Activated T-helper 1 cell treated with Interleukin-2 at 50 U/mL for 16 hours (primary cell): ENCODE data around the gene NFAT5.
"Not testable (repeated sequence)": the region's sequence is repeated elsewhere in the genome, so short reads cannot be mapped to it uniquely, and the experiment has no call there.

Source experiments
- DNase-seq: peaks from one replicate; pipeline ENCODE4 v3.0.0-alpha.2; 2020; ENCODE audit warnings: low read depth

NFAT5 gene

GRCh38 chr16:69565671-69566239 lies at the start of gene NFAT5:
Gene NFAT5 (plus strand): TSS chr16:69565966. CDS start chr16:69566302, 336 bp downstream.
- DNase-seq = peak; percentile 90

DNA sequence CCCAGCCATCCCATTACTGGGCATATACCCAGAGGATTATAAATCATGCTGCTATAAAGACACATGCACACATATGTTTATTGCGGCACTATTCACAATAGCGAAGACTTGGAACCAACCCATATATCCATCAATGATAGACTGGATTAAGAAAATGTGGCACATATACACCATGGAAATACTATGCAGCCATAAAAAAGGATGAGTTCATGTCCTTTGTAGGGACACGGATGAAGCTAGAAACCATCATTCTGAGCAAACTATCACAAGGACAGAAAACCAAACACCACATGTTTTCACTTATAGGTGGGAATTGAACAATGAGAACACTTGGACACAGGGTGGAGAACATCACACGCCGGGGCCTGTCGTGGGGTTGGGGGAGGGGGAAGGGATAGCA lies 47.9 kb upstream of the NFAT5 start:
- not testable (repeated sequence) for DNase-seq

DNA sequence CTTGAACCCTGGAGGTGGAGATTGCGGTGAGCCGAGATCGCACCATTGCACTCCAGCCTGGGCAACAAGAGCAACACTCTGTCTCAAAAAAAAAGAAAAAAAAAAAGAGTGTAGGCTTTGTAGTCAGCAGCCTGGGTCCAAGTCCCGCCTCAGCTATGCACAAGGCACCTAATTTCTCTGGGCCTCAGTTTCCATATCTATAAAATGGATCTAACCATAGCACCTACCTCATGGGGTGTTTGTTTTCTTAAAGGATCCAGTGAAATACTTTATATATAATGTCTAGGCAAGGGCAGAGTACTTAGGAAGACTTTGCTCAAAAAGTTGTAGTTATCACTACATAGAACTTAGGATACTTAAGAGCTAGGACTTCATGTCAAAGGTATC lies 45.4 kb upstream of the NFAT5 start:
- DNase-seq = no peak

GRCh38 chr16:69520800-69521602 lies 44.8 kb upstream of the NFAT5 start:
- DNase-seq = no peak

- DNase-seq = no peak
Measured at GRCh38 chr16:69522041-69522578, 43.7 kb upstream of the NFAT5 start.

- DNase-seq = no peak
Measured at GRCh38 chr16:69522732-69523404, 42.9 kb upstream of the NFAT5 start.

DNA sequence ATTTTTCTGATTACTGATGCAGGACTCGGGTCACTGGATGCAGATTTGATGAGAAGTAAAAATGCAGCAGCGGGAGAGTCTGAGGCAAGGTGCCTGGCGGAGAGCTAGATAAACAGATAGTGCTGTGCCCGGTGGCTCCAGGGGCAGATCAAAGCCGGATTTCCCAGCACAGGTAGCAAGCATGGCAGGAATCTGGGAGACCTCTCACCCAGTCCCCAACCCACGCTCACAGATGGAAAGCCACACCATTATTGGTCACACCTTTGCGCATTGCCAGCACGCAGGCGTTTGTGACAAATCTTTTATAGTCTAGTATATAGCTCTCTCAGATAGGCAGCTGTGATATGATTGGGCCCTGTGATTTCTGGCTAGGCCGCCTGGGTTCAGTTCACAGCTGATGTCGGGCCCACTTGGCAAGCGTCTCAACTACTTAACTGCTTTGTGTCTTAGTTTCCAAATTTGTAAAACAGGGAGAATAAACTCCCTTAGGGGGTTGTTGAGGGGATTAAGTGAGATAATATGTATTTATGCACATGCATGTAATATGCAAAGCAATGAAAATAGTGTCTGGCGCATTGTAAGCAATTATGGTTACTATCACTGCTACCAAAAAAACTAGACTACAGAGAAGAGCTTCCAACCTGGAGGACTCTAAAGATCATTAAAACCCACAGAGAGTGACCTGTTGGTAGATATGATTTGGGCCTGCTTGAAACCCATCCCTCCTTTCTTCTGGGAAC lies 42.0 kb upstream of the NFAT5 start:
- no peak for DNase-seq

- DNase-seq = no peak
Measured at GRCh38 chr16:69526831-69527655, 38.7 kb upstream of the NFAT5 start.

GRCh38 chr16:69531988-69532387 lies 33.8 kb upstream of the NFAT5 start:
- DNase-seq = no peak

DNA sequence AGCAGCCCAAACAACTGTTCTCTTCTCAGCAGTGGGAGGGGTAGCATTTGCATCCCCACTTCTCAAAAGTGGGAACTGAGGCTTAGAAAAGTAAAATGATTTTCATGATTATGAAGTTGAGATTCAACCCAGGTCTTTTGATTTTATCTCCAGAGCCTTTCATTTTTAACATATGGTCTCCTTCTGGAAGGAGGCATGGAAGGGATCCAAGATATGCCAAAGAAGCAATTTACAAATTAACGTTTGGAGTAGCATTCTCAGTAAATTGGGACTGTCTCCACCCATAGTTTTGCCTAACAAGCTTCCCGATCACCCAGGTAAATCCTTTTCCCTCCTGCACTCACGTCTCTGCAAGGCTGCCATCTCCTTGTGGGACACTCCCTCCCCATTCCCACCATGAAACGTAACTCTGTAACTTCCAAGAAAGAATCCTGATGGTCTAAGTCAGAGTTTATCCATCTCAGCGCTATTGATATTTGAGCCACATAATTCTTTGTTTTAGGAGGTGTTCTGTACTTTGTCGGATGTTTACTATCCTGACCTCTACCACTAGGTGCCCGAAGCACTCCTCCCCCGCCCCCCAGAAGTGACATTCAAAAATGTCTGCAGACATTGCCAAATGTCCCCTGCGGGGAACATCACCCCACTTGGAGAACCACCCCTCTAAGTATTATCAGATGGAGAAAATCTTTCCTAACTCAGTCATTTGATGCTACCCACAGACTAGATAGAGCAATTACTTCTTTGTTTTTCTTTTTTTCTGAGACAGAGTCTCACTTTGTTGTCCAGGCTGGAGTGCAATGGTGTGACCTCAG lies 32.9 kb upstream of the NFAT5 start:
- DNase-seq = no peak

- DNase-seq = no peak
Measured at GRCh38 chr16:69534720-69535119, 31.0 kb upstream of the NFAT5 start.

DNA sequence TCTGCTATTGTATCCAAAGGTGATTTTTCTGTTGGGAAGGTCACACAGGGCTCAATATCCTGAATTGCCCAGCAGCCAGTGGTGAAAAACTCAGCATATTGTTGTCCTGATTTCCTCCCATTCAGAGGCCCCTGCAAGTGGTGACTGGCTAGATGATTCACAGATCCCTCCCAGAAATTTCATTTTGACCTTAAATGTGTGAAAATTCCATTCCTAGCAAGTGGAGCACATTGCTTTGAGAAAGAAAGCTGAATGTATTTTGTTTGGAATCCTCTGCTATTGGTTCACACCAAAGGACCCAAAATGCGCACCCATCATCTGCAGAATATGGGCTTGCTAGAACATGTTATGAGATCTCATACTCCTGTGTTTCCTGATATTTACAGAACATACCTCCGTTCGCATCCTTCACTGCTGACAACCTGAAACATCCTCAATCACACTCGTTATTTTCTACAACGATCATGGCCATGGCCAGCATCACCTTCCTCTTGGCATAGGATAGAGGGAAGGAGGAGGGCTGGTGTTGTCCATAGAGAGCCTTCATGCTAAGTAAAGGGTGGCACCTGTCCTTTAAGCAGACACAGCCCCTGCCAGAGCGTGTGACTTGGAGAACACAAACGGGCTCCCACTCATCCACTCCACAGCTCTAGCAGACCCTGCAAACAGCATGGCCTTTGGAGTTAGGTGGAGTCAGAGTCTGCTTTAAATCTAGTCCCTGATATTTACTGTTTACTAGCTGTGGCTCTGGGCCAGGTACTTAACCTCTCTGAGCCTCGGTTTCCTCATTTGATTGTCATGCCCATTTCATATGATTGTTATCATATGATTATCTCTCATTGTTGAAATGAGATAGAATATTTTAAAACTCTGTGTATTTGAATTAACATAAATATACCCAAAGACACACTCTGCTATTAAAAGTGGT lies 30.4 kb upstream of the NFAT5 start:
- no peak for DNase-seq

GRCh38 chr16:69537706-69538080 lies 28.1 kb upstream of the NFAT5 start:
- DNase-seq = no peak

DNA sequence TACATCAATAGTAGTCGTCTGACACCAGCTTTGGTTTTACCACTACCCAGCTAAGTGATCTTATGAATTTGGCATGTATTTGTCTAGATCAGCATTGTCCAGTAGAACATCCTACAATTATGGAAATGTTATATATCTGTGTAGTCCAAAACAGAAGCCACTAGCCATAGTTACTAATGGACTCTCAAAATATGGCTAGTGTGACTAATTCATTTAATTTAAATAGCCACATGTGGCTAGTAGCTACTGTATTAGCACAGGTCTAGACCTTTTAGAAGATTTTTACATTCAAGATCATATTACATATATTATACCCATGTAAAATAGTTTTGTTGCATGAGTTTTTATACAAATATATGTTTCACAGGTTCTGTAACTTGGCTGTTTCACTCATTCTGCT lies 27.0 kb upstream of the NFAT5 start:
- DNase-seq = no peak

GRCh38 chr16:69542974-69543373 lies 22.8 kb upstream of the NFAT5 start:
- no peak for DNase-seq

GRCh38 chr16:69544088-69544487 lies 21.7 kb upstream of the NFAT5 start:
- DNase-seq = no peak

DNA sequence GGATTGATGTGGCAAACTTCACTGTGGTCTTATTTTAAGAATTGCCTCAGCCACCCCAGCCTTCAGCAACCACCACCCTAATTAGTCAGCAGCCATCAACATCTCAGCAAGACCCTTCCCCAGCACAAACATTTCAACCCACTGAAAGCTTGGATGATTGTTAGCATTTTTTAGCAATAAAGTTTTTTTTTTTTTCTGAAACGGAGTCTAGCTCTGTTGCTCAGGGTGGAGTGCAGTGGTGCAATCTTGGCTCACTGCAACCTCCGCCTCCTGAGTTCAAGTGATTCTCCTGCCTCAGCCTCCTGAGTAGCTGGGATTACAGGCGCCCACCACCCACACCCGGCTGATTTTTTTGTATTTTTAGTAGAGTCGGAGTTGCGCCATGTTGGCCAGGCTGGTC lies 19.1 kb upstream of the NFAT5 start:
- DNase-seq = not testable (repeated sequence)

GRCh38 chr16:69553332-69553731 lies 12.4 kb upstream of the NFAT5 start:
- no peak for DNase-seq

- no peak for DNase-seq
Measured at GRCh38 chr16:69554495-69554894, 11.3 kb upstream of the NFAT5 start.
